ENCODE measurements around the gene PHF10.
A peak's percentile ranks its signal among the peaks of the same experiment; 100 is the strongest.
"Not testable (repeated sequence)": the region's sequence is repeated elsewhere in the genome, so short reads cannot be mapped to it uniquely, and the experiment has no call there.

PHF10 gene

DNA sequence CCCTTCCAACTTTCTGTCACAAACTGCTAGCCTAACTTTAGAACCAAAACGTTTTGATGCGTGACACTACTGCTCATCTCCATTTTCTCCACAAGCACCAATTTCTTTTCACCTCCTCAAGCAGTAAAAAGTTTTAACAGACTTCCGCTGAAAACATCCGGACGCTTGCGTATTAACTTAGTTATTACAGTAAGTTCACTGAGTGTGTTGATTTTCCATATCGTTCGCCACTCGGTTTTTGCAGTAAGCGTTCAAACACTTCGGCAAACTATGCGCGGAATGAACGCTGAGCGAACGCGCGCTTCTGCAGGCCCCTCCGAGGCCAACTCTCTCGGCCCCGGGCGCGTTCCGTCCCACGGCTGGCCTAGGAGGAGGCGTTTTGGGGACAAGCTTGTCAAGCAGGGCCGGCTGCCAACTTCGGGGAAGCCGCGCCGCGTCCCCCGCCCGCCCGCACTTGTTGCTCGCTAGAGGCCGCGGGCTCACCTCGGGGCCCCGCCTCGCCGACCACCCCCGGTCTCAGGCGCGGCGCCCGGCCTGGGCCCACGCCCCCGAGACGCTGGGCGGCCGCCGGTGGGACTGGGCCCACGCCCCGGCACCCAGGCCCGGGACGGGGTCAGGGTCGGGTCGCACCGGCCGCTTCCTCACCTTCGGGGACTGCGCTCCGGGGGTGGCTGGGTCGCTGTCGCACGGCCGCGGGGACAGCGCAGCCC is 945 bp downstream of the PHF10 start:
- peak; percentile 41 for DNase-seq (ENCODE audit: low spot score)

- peak; percentile 51 for DNase-seq (ENCODE audit: low spot score)
Measured at GRCh38 chr6:169722362-169723199, 1.7 kb downstream of the PHF10 start.

- DNase-seq (ENCODE audit: low spot score): no peak
Measured at GRCh38 chr6:169720207-169720855, 4.0 kb downstream of the PHF10 start.

DNA sequence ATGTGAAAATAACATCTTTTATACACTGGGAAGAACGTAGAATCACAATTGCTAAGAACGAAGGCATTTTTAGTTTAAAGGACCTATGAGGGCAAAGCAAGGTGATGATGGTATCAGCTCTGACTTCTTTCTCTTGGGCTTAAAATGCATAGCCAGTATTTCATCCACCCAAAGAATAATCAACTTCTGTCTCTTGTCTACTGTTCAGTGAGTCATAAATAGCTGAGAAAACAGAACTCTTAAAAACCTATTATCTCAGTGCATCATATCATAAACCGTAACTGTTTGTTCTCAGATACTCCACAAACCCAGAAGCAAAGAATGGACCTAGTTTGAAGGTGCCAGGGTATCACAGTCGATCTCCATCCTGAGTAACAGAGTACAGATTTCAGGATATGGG is 5.2 kb downstream of the PHF10 start:
- DNase-seq (ENCODE audit: low spot score): no peak

- DNase-seq (ENCODE audit: low spot score): no peak
Measured at GRCh38 chr6:169714595-169714994, 9.7 kb downstream of the PHF10 start.

- no peak for DNase-seq (ENCODE audit: low spot score)
Measured at GRCh38 chr6:169714178-169714577, 10.1 kb downstream of the PHF10 start.

DNA sequence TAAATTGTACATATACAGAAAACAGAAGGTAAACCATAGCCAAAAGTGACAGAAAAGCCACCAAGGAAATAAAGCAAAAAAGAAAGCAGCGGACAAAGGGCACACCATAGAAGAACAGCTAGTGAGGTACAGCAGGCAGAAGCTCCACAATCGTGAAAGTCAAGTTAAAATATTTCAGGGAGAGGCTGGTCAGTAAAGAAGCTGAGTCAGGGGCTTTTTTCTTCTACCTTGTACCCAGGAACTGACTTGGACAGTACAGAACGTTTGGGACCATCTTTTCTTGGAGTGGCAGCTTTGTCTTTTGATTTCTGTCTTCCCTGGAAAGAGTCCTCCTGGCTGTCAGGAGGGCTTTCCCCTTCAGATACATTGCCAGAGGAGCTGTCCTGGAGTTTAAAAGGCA is 14.3 kb downstream of the PHF10 start:
- no peak for DNase-seq (ENCODE audit: low spot score)

DNA sequence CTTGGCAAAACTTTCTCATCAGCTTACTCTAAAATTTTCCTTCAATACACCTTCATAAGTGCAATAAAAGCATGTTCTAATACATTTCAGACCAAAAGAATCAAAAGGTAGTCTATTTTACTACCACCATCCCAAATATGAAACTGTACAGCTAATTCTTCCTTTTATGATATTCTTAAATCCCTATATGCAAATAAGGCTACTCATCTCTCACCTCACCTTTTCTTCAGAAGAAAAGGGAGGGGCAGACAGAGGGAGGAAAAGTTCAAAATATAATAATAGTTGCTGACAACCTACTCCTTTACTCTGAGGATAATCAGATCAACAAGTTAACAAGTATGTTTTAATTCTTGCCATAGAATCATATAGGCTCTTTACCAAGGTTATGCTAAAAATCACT is 15.0 kb downstream of the PHF10 start:
- no peak for DNase-seq (ENCODE audit: low spot score)

GRCh38 chr6:169707772-169708171 is 16.5 kb downstream of the PHF10 start:
- no peak for DNase-seq (ENCODE audit: low spot score)

DNA sequence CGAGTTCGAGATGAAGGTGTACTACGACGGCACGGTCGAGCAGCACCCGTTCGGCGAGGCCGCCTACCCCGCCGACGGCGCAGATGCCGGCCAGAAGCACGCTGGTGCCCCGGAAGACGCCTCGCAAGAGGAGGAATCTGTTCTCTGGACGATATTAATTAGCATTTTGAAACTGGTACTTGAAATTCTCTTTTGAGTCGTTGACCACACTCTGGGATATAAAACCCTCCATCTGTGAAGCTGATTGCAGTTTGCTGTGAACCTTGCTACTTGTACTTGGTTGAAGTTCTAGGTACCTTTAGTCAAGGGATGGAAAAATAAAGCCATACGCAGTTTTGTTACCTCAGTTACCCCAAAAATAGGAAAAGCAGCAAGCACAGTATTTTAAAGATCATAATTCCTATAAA is 21.5 kb downstream of the PHF10 start:
- no peak for DNase-seq (ENCODE audit: low spot score)

DNA sequence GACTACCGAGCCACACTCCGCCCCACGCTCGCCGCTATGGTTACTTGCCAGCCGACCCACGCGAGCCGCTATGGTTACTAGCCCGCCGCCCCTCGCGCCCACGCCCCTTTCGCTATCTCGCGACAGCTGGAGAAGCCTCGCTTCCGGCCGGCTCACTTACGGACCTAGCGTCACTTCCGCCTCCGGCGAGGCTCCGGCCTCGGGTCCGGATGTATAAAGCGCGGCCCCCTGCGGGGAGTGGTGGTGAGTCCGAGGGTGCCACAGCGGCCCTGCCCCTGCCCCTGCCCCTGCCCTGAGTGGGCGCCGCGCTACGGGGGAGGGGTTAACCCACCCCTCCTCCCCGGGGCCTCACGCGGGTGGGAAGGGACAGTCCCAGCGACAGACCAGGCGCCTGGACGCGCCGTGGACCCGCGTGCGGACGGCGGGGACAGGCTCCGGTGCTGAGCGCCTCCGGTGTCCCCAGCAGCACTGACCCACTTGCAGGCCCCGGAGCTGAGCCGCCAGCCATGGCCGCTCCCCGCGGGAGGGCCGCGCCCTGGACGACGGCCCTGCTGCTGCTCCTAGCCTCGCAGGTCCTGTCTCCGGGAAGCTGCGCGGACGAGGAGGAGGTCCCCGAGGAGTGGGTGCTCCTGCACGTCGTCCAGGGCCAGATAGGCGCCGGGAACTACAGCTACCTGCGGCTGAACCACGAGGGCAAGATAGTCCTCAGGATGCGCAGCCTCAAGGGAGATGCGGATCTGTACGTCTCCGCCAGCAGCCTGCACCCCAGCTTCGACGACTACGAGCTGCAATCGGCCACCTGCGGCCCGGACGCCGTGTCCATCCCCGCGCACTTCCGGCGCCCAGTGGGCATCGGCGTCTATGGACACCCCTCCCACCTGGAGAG is 22.1 kb downstream of the PHF10 start, which contains the start of the genes C6orf120 and WDR27:
TSS of gene C6orf120 (plus strand) at position 173 of the 886 bp plus-strand sequence. CDS start at position 507, 334 bp downstream.
TSS of gene WDR27 (minus strand) at position 76 of the 886 bp plus-strand sequence. CDS start 13,024 bp downstream, outside the sequence.
- peak; percentile 85 for DNase-seq (ENCODE audit: low spot score)

GRCh38 chr6:169701311-169701953 is 22.9 kb downstream of the PHF10 start:
- peak; percentile 30 for DNase-seq (ENCODE audit: low spot score)

- no peak for DNase-seq (ENCODE audit: low spot score)
Measured at GRCh38 chr6:169700296-169700695, 24.0 kb downstream of the PHF10 start.

DNA sequence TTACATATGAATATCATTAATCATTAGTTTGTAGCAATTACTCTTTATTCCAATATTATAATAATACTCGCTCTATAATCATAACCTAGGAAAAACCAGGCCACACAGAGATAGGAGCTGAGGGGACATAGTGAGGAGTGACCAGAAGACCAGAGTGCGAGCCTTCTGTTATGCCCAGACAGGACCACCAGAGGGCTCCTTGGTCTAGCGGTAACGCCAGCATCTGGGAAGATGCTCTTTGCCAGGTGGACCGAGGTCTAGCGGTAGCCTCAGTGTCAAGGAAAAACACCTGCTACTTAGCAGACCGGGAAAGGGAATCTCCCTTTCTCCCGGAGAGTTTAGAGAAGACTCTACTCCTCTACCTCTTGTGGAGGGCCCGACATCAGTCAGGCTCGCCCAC is 27.2 kb downstream of the PHF10 start:
- not testable (repeated sequence) for DNase-seq (ENCODE audit: low spot score)

- DNase-seq (ENCODE audit: low spot score): no peak
Measured at GRCh38 chr6:169695131-169695530, 29.2 kb downstream of the PHF10 start.

GRCh38 chr6:169692516-169692915 is 31.8 kb downstream of the PHF10 start:
- no peak for DNase-seq (ENCODE audit: low spot score)

DNA sequence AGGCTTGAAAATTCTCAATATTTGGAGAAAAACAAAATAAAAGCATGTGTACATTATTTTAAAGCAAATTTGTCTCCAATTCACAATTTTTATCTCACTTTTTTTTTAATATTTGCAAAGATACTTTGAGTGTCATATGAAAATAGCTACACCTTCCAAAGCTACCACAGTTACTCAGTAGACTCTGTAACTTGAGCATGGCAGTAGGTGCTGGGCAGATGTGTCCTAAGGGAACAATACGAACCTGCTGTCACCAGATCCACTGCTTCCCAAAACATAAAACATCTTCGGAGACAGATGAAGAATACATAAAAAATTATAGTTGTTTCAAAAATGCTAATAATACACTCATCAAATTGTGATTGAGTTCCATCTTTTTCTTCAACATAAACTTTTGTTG is 33.0 kb downstream of the PHF10 start:
- DNase-seq (ENCODE audit: low spot score): no peak

GRCh38 chr6:169689287-169689686 is 35.0 kb downstream of the PHF10 start:
- no peak for DNase-seq (ENCODE audit: low spot score)

GRCh38 chr6:169685860-169686259 is 38.4 kb downstream of the PHF10 start:
- no peak for DNase-seq (ENCODE audit: low spot score)

DNA sequence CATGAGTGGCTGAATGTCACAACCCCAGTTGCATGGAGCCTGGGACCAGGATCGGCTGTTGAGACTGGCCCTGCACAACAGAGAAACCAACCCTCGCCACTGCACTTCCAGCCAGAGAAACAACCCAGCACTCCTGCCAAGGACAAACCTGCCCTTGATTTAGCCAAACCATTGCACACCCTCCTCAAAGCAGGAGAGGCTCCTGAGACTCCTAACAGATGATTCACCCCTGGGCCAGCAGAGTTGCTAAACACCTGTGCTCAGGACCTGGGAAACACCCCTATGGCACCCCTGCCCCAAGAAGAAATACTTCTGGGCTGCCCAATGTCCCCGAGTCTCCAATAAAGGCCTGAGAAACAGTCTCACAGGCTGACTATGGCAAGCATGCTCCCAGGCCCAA is 40.2 kb downstream of the PHF10 start:
- no peak for DNase-seq (ENCODE audit: low spot score)

DNA sequence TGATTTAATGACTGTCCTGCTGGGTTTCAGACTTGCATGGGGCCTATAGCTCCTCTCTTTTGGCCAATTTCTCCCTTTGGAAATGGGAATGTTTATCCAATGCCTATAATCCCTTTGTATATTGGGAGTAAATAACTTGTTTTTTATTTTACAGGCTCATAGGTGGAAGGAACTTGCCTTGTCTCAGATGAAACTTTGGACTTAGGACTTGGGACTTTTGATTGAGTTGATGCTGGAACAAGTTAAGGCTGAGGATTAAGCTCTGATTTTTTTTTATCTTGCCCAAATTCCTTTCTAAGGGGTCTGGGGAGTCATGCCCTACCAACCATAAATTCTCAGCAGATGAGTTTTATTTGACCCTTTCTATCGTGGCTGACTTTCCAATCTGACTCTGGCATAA is 46.0 kb downstream of the PHF10 start:
- DNase-seq (ENCODE audit: low spot score): no peak

All from HuH-7.5 (cell line).